ENCODE data around the gene ATG10.
A peak's percentile ranks its signal among the peaks of the same experiment; 100 is the strongest.
"Not testable (repeated sequence)": the region's sequence is repeated elsewhere in the genome, so short reads cannot be mapped to it uniquely, and the experiment has no call there.

Gene ATG10

GRCh38 chr5:82222597-82223574, 251.1 kb downstream of the ATG10 start:
- DNase-seq (ENCODE audit: low read depth in 2 of 2), result no peak

GRCh38 chr5:82225525-82226172, 253.8 kb downstream of the ATG10 start:
- DNase-seq (ENCODE audit: low read depth in 2 of 2), result peak; percentile 14 to 34

- no peak for DNase-seq (ENCODE audit: low read depth in 2 of 2)
These were observed 263.1 kb downstream of the ATG10 start for GRCh38 chr5:82234885-82235284.

- no peak for DNase-seq (ENCODE audit: low read depth in 2 of 2)
These were observed 272.3 kb downstream of the ATG10 start for GRCh38 chr5:82244151-82244550.

- no peak for DNase-seq (ENCODE audit: low read depth in 2 of 2)
These were observed 273.2 kb downstream of the ATG10 start for GRCh38 chr5:82244854-82245635.

- no peak for DNase-seq (ENCODE audit: low read depth in 2 of 2)
These were observed 275.2 kb downstream of the ATG10 start for GRCh38 chr5:82246960-82247574.

GRCh38 chr5:82252744-82253143, 280.9 kb downstream of the ATG10 start:
- no peak for DNase-seq (ENCODE audit: low read depth in 2 of 2)

- no peak for DNase-seq (ENCODE audit: low read depth in 2 of 2)
These were observed 284.0 kb downstream of the ATG10 start for GRCh38 chr5:82255844-82256243.

- DNase-seq (ENCODE audit: low read depth in 2 of 2), result no peak
These were observed 285.4 kb downstream of the ATG10 start for GRCh38 chr5:82257247-82257646.

GRCh38 chr5:82257729-82258128, 285.9 kb downstream of the ATG10 start:
- DNase-seq (ENCODE audit: low read depth in 2 of 2), result no peak

- no peak for DNase-seq (ENCODE audit: low read depth in 2 of 2)
These were observed 287.5 kb downstream of the ATG10 start for GRCh38 chr5:82259172-82259800.

- no peak for DNase-seq (ENCODE audit: low read depth in 2 of 2)
These were observed 293.2 kb downstream of the ATG10 start for GRCh38 chr5:82265047-82265446.

- not testable (repeated sequence) for DNase-seq (ENCODE audit: low read depth in 2 of 2)
These were observed 295.6 kb downstream of the ATG10 start for GRCh38 chr5:82267297-82267933.

- DNase-seq (ENCODE audit: low read depth in 2 of 2), result not testable (repeated sequence)
These were observed 297.5 kb downstream of the ATG10 start for GRCh38 chr5:82269363-82269762.

- DNase-seq (ENCODE audit: low read depth in 2 of 2), result not testable (repeated sequence)
These were observed 300.9 kb downstream of the ATG10 start for GRCh38 chr5:82272571-82273356.

GRCh38 chr5:82273426-82273825, 301.6 kb downstream of the ATG10 start:
- not testable (repeated sequence) for DNase-seq (ENCODE audit: low read depth in 2 of 2)

- DNase-seq (ENCODE audit: low read depth in 2 of 2), result no peak
These were observed 302.8 kb downstream of the ATG10 start for GRCh38 chr5:82274343-82275211.

- no peak for DNase-seq (ENCODE audit: low read depth in 2 of 2)
These were observed 303.4 kb downstream of the ATG10 start for GRCh38 chr5:82275216-82275664.

Data from stimulated activated CD8-positive, alpha-beta memory T cell treated with anti-CD3 and anti-CD28 coated beads, Interleukin-2, amount 100 ng/mL, for 1 hour (primary cell).